GM12864 (cell line): Measurements from ENCODE around the gene SLC30A1.

ENCODE experiments used
- DNase-seq: peaks from one replicate; pipeline ENCODE4 v3.0.0-alpha.2; 2011; ENCODE audit warnings: low read depth
- H3K4me3 ChIP-seq: 2 replicates; pipeline ENCODE4 v1.5.1; 2011; ENCODE audit warnings: mild to moderate bottlenecking, low read depth, low read length, control low read depth
- CTCF ChIP-seq: IDR thresholded peaks from 2 replicates; pipeline ENCODE4 v1.5.1; 2011; ENCODE audit warnings: low read depth, mild to moderate bottlenecking, moderate library complexity, low read length, control low read depth, inconsistent platforms; ENCODE audit errors: missing control alignments

SLC30A1 gene

GRCh38 chr1:211595419-211595818, 16.5 kb upstream of the SLC30A1 start:
- no peak overlapping the region for H3K4me3 ChIP-seq
- TF ChIP-seq CTCF = no peak
- DNase-seq = no peak

- no peak for DNase-seq
- H3K4me3 ChIP-seq = no peak overlapping the region
Measured at GRCh38 chr1:211591980-211592493, 13.1 kb upstream of the SLC30A1 start.

GRCh38 chr1:211589782-211590721, 11.1 kb upstream of the SLC30A1 start:
- DNase-seq = no peak
- no peak overlapping the region for H3K4me3 ChIP-seq
- TF ChIP-seq CTCF = no peak

More at GRCh38 chr1:211591980-211592493, 13.1 kb upstream of the SLC30A1 start:
- TF ChIP-seq CTCF = no peak

- H3K4me3 ChIP-seq = no peak overlapping the region
- TF ChIP-seq CTCF = no peak
- DNase-seq = no peak
Measured at GRCh38 chr1:211588711-211589110, 9.8 kb upstream of the SLC30A1 start.

GRCh38 chr1:211587123-211587522, 8.2 kb upstream of the SLC30A1 start:
- no peak for DNase-seq
- no peak for TF ChIP-seq CTCF
- no peak overlapping the region for H3K4me3 ChIP-seq

- H3K4me3 ChIP-seq = no peak overlapping the region
- TF ChIP-seq CTCF = no peak
- no peak for DNase-seq
Measured at GRCh38 chr1:211586538-211586937, 7.6 kb upstream of the SLC30A1 start.
